Measurements from ENCODE around the gene GATA6. TPM values are rescaled to one million over a fixed set of nuclear protein-coding genes. Genes with fewer than 3 reads are reported as not detected.
"Not testable (repeated sequence)": the region's sequence is repeated elsewhere in the genome, so short reads cannot be mapped to it uniquely, and the experiment has no call there.

Gene GATA6
- total RNA-seq, 2 experiments from 2014 or later = 0.14 to 0.17 TPM

DNA sequence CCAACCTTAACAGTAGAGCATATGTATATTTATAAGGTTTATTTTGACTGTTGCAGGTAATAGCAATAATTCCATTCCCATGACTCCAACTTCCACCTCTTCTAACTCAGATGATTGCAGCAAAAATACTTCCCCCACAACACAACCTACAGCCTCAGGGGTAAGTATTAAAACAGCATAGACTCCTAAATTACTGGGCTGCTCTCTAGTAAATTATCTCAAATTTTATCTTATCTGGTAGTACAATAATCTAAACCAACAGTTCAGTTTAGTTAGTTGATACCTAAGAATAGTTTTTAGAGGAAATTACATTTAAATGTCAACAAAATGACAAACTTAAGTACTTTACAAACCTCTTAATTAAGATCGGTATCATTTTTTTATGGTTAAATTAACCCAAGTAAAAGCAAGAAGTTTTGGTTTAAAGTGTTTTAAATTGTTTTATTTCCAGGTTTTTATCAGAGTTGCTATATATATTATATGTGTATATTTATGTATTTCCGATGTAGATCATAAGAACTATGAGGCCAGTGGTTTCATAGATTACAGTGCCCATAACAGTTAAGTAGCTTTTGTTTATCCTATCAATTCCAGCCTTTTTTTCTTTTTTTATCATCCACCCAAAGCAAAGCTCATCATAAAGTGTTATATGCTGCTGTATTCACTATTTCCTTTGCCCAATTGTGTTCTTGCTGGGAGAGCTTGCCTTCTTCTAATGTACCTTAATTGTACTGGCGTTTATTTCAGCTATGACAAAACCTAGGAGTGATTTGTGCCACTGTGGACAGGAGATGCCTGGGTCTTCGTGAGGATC is 13.7 kb downstream of the GATA6 start:
- Mint-ChIP-seq H3K36me3 (no peaks in the 10 kb centered on the region), H3K4me3 (no peak overlapping the region), H3K4me1 (no peaks in the 10 kb centered on the region)

DNA sequence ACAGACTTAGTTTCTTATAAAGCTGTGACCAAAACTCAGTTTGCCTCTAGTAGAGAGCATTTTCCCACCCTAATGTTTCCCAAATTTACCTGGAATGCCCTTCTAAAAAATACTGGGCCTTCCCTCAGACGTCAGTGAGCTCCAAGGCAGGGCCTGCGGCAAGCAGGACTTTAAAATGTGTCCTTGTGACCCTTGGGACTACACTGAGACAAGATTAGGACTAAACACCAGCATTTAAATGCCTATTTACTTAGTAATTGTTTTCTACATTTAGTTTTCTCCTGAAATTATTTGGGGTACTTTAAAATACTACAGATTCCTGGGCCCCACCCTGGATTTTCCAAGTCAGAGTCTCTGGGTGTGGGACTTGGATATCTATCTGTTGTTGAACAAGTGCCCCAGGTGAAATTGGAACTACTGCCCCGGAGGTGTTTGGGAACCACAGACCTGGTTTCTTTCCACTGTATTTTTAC is 14.3 kb downstream of the GATA6 start:
- DNase-seq (no peak), ATAC-seq (ENCODE audit: low read depth) (no peak)
- Mint-ChIP-seq H3K27me3 (peaks cover 3% of the 10 kb centered on the region), H3K9me3 (no peaks in the 10 kb centered on the region), H3K27ac (no peak overlapping the region), H3K4me1 (no peaks in the 10 kb centered on the region), H3K36me3 (no peaks in the 10 kb centered on the region), H3K4me3 (no peak overlapping the region)
- POLR2A ChIA-PET = no interaction called here

More for the DNA sequence above, 13.7 kb downstream of the GATA6 start:
- no peaks in the 10 kb centered on the region for H3K27me3 Mint-ChIP-seq
- H3K9me3 Mint-ChIP-seq = no peaks in the 10 kb centered on the region
- POLR2A ChIA-PET = no interaction called here
- ATAC-seq (ENCODE audit: low read depth) = no peak
- DNase-seq = no peak
- H3K27ac Mint-ChIP-seq = no peak overlapping the region

GRCh38 chr18:22184573-22184972 is 15.2 kb downstream of the GATA6 start:
- ATAC-seq (ENCODE audit: low read depth); H3K27me3 Mint-ChIP-seq; DNase-seq; H3K27ac Mint-ChIP-seq; H3K4me3 Mint-ChIP-seq; H3K4me1 Mint-ChIP-seq; H3K36me3 Mint-ChIP-seq; POLR2A ChIA-PET; H3K9me3 Mint-ChIP-seq: not testable (repeated sequence)

- H3K27ac Mint-ChIP-seq = no peak overlapping the region
- ATAC-seq (ENCODE audit: low read depth) (no peak), DNase-seq (no peak)
- H3K36me3 Mint-ChIP-seq = no peaks in the 10 kb centered on the region
- H3K27me3 Mint-ChIP-seq = peaks cover 6% of the 10 kb centered on the region
- no peaks in the 10 kb centered on the region for H3K9me3 Mint-ChIP-seq
- no peak overlapping the region for H3K4me3 Mint-ChIP-seq
- POLR2A ChIA-PET = no interaction called here
- H3K4me1 Mint-ChIP-seq = no peaks in the 10 kb centered on the region
These were observed 15.9 kb downstream of the GATA6 start for GRCh38 chr18:22185273-22185672.

GRCh38 chr18:22185771-22186386 is 16.5 kb downstream of the GATA6 start:
- Mint-ChIP-seq H3K4me3 (no peak overlapping the region), H3K9me3 (no peaks in the 10 kb centered on the region), H3K27ac (no peak overlapping the region), H3K4me1 (peaks cover 2% of the 10 kb centered on the region), H3K27me3 (peaks cover 13% of the 10 kb centered on the region), H3K36me3 (no peaks in the 10 kb centered on the region)
- ATAC-seq (ENCODE audit: low read depth) = no peak
- POLR2A ChIA-PET = no interaction called here
- DNase-seq = no peak

- peaks cover 14% of the 10 kb centered on the region for H3K27me3 Mint-ChIP-seq
- no peak for ATAC-seq (ENCODE audit: low read depth)
- H3K9me3 Mint-ChIP-seq = no peaks in the 10 kb centered on the region
- H3K27ac Mint-ChIP-seq = no peak overlapping the region
- POLR2A ChIA-PET = no interaction called here
- peaks cover 2% of the 10 kb centered on the region for H3K4me1 Mint-ChIP-seq
- no peak for DNase-seq
- H3K4me3 Mint-ChIP-seq = no peak overlapping the region
- H3K36me3 Mint-ChIP-seq = no peaks in the 10 kb centered on the region
These were observed 17.1 kb downstream of the GATA6 start for GRCh38 chr18:22186484-22186971.

DNA sequence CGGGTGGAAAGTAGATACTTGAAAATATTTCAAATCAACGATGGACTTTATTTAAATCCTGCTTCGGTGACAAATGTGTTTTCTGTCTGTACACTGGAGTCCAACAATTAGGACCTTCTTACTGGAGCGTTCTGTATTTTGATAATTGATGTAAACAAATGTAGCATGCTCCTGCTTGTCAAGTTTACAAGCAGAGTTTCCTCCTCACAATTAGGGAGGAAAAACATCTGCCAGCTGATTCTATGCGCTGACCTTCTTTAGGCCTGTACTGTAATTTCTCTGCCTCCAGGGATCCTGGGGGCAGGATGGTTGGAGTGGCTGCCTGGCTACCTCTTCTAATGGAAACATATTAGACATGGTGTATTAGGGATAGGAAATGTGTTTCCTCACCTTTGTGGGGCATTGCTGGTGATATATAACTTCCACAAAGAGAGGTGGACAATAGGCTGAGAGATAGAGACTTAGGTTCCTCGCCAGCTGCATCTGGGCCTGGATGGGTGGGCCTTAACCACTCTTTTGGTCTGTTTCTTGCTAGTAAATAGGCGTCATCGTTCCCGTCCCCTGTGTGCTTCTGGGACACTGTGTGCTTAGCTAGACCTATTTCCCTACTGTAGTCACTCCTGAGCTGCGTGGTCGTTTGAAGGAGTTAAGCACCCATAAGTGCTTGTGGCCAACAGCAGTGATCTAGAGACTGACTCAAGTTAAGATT is 19.3 kb downstream of the GATA6 start:
- Mint-ChIP-seq H3K4me3 (no peak overlapping the region), H3K36me3 (no peaks in the 10 kb centered on the region), H3K27ac (no peak overlapping the region), H3K27me3 (peaks cover 16% of the 10 kb centered on the region), H3K9me3 (no peaks in the 10 kb centered on the region), H3K4me1 (peaks cover 2% of the 10 kb centered on the region)
- POLR2A ChIA-PET = no interaction called here
- no peak for DNase-seq
- no peak for ATAC-seq (ENCODE audit: low read depth)

GRCh38 chr18:22189449-22190166 is 20.2 kb downstream of the GATA6 start:
- ATAC-seq (ENCODE audit: low read depth) = no peak
- Mint-ChIP-seq H3K27ac (no peak overlapping the region), H3K36me3 (no peaks in the 10 kb centered on the region), H3K4me1 (peaks cover 2% of the 10 kb centered on the region), H3K4me3 (no peak overlapping the region), H3K9me3 (no peaks in the 10 kb centered on the region), H3K27me3 (peaks cover 17% of the 10 kb centered on the region)
- POLR2A ChIA-PET = no interaction called here
- no peak for DNase-seq

DNA sequence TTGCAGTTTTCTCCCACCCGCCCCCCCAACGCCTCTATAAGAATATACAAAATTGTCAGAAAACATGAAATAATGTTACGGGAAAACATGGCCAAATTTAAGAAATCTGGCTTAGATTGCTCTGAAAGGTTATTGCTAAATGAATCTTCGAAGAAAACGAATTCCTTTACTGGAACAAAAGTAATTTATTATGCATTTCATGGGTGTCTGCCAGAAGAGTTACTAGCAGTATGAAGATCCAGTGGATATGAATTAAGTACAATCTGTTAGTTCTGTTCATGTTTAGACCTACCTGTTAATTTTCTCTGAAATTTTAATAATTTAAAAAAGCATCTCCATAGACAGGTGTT is 21.9 kb downstream of the GATA6 start:
- ATAC-seq (ENCODE audit: low read depth) (no peak), DNase-seq (no peak)
- Mint-ChIP-seq H3K36me3 (no peaks in the 10 kb centered on the region), H3K9me3 (no peaks in the 10 kb centered on the region), H3K4me1 (peaks cover 2% of the 10 kb centered on the region), H3K27ac (no peak overlapping the region), H3K4me3 (no peak overlapping the region), H3K27me3 (peaks cover 20% of the 10 kb centered on the region)
- POLR2A ChIA-PET = no interaction called here

- Mint-ChIP-seq H3K9me3 (no peaks in the 10 kb centered on the region), H3K4me1 (peaks cover 2% of the 10 kb centered on the region), H3K27ac (no peak overlapping the region), H3K4me3 (no peak overlapping the region), H3K36me3 (no peaks in the 10 kb centered on the region), H3K27me3 (peaks cover 20% of the 10 kb centered on the region)
- DNase-seq (no peak), ATAC-seq (ENCODE audit: low read depth) (no peak)
- POLR2A ChIA-PET = no interaction called here
These were observed 22.5 kb downstream of the GATA6 start for GRCh38 chr18:22191923-22192322.

- H3K36me3 Mint-ChIP-seq = no peaks in the 10 kb centered on the region
These were observed 24.1 kb downstream of the GATA6 start for GRCh38 chr18:22193466-22193865.

DNA sequence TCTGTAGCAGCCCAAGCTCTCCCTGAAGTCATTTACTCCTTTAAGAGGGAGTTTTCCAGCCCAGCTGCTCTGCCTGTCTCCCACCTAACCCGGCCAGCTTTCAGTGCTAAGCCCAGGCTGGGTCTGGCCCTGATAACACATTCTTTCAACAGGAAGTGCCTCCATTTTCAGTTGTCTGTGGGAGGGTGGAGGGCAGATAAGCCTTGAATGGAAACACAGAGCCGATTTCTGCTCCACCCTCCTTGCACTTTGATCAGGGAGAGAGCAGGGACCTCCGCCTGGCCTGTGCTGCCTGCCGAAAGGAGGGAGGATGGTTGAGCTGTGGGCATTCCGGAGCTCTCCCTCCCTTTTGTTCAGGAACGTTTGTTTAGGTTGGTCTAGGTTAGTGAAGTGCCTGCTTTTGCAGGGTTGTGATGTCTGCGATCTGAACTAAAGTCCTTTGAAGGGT is 24.8 kb downstream of the GATA6 start:
- H3K4me1 Mint-ChIP-seq = peaks cover 2% of the 10 kb centered on the region
- H3K36me3 Mint-ChIP-seq = no peaks in the 10 kb centered on the region
- H3K9me3 Mint-ChIP-seq = no peaks in the 10 kb centered on the region
- no peak overlapping the region for H3K4me3 Mint-ChIP-seq
- no peak overlapping the region for H3K27ac Mint-ChIP-seq
- ATAC-seq (ENCODE audit: low read depth) = no peak
- POLR2A ChIA-PET = no interaction called here
- DNase-seq = no peak
- H3K27me3 Mint-ChIP-seq = peaks cover 21% of the 10 kb centered on the region

More at GRCh38 chr18:22193466-22193865, 24.1 kb downstream of the GATA6 start:
- no peak for DNase-seq
- POLR2A ChIA-PET = no interaction called here
- ATAC-seq (ENCODE audit: low read depth) = no peak
- Mint-ChIP-seq H3K27me3 (peaks cover 20% of the 10 kb centered on the region), H3K4me3 (no peak overlapping the region), H3K9me3 (no peaks in the 10 kb centered on the region), H3K27ac (no peak overlapping the region), H3K4me1 (peaks cover 2% of the 10 kb centered on the region)

DNA sequence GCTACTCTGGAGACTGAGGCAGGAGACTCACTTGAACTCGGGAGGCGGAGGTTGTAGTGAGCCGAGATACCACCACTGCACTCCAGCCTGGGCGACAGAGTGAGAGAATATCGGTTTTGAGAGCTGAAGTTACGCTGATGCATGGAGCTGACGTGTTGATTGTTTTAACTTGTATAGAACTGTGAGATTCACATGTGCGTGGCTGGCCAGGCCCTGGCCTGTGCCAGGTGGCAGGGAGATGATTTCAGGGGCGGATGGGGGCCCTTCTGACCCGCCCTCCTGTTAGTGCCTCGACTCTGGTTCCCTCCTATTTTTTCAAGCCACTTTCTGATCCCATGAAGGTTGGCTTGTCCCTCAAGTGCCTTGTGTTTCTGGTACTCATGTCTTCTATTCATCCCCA is 25.7 kb downstream of the GATA6 start:
- Mint-ChIP-seq H3K36me3 (no peaks in the 10 kb centered on the region), H3K4me1 (peaks cover 2% of the 10 kb centered on the region), H3K4me3 (no peak overlapping the region), H3K9me3 (no peaks in the 10 kb centered on the region), H3K27ac (no peak overlapping the region), H3K27me3 (peaks cover 20% of the 10 kb centered on the region)
- ATAC-seq (ENCODE audit: low read depth) = no peak
- DNase-seq = no peak
- POLR2A ChIA-PET = no interaction called here

Data from activated naive CD8-positive, alpha-beta T cell treated with anti-CD3 and anti-CD28 coated beads, Interleukin-2, amount 10 ng/mL, durations not matched to agents 7 days and 5 days (primary cell).